ELR (cell line): ENCODE results near the gene ANXA8.

Experiments used
- DNase-seq: peaks from one replicate; pipeline ENCODE4 v3.0.0-alpha.2; 2015; ENCODE audit warnings: low read depth

ANXA8 gene

DNA sequence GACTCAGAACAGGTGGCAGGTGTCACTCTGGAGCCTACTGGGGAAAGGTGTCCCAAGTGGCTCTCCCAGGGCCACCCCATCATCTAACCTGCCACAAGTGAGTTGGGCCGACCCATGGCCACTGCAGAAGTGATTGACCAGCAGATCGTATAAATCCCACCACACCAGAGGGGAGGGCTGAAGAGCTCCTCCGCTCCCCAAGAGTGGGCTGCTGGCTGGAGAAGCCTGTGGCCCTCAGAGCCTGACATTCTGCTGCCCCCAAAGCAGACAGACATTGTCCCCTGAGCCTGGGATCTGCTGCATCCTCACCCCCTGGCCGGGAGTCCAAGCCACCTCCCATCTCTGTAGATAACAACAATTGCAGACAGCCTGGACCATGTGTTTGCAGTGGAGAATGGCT is 36.7 kb downstream of the ANXA8 start:
- DNase-seq: no peak

DNA sequence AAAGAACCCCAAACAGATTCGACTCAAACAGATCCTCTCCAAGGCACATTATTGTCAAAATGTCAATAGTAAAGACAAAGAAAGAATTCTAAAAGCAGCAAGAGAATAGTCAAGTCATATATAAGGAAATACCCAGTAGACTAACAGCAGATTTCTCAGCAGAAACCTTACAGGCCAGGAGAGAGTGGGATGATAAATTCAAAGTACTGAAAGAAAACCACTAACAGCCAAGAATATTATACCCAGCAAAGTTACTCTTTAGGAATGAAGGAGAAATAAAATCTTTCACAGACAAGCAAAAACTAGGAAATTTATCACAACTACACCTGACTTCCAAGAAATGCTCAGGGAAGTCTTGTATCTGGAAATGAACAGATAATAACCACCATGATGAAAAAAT is 38.2 kb downstream of the ANXA8 start:
- no peak for DNase-seq

DNA sequence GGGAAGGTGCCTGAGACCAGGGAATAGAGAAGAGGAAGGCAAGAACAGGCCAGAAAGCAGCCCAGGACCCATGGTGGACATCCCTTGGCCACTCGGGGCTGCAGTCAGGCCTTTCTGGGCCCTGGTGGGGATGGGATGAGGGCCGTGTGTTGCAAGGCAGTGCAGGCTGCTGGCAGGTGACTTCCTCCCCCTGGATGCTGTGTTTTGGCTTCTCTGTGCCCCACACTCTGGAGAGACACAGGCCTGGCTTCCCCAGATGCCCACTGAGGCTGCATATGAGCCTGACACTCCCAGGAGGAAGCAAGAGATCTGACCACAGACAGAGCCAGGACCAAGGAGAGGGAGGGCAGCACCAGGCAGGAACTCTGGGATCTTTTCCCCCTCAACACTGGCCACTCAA is 39.9 kb downstream of the ANXA8 start:
- no peak for DNase-seq

DNA sequence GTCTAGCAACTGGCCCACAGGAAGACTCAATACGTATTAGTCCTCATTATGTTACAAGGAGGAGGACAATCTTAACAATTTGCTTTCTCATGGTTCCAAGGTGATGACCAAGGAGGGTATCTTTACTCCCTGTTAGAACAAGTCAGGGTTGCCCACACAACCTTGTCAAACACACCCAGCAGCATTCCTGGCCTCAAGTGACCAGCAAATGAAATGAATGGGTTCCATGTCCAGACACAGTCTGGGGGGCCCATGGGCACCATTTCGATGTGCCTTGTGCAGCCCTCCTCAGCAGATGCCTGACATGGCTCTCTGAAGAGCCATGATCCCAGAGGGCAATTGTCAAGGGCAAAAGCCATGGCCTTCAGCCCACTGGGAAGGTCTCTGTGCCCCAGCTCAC is 40.8 kb downstream of the ANXA8 start:
- DNase-seq: no peak

DNA sequence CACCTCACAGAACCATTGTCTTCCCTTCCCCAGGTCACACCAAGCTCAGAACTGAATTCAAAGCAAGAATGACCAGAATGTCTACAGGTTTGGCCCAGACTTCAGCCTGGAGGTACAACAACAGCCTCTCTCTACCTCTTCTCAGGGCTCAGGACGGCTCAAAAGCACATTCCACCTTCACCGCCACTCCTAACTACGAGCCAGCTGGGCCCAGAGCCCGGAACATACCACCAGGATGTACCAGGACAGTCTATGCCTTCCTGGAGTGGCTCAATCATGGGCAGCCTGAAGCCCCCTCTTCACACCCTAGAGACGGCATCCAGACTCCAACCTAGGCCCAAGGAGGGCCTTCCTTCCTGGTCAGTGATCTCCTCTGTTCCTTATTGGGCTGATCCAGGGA is 41.6 kb downstream of the ANXA8 start:
- DNase-seq: no peak

DNA sequence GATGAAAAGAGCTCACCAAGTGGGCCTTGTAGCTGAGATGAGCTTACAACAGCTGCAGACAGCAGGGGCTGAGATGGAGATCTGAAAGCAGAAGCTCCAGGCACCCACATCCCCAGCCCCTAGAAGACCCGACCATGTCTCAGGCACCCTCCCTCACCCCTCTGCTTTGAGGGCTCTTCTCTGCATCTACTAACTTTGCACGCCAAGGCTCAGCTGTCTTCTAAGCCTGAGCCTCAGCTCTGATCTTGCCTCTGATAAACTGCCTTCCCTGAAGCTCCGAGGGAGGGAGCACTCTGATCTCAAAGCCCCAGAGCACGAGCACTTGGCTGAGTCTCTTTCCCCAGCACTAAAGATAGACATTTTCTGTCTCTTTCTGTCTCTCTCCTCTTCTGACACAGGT is 42.0 kb downstream of the ANXA8 start:
- no peak for DNase-seq

DNA sequence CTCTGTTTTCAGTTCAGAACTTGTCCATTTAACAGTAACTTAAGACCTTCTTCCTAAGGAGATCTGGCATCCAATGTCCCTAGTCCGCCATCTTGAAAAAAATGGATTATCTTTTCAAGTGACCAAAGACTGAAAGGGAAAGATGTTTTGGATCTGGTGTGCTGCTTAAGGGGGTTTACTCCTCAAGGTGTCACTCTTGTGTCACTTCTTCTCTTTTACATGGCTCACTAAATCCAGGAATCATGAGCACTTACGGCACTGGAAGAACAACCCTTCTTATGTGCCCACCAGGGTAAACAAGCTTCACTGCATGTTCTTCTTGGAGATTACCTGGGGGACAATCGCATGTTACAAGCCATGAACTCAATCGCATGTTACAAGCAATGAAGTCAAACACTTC is 43.7 kb downstream of the ANXA8 start:
- peak; percentile 13 for DNase-seq

DNA sequence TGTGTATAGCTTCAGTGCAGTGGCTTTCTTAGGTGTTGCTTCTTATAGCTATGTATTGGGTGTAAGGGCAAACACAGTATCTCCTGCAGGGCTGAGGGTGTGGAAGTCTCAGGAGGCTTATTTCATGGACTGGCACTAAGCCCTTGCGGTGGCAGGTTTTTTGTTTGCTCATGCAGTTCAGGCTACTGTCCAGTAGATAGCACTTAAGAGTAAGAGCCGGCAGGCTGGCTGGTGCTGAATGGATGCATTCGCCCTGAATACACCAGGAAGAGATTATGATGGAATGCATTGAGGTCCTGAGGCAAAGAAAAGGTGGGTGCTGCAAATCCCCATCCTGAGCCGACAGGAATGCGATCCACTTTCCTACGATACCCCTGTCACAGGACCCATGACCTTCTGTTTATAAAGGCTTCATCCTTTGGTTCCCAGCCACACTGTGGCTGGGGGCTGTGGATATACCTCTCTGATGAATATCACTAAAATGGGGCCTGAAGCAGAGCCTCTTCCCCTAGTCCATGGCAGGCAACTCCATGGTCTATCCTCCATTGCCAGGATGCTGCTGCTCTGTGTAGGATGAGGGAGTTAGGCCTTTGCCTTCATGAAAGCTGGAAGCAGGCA is 44.9 kb downstream of the ANXA8 start:
- DNase-seq: peak; percentile 79

DNA sequence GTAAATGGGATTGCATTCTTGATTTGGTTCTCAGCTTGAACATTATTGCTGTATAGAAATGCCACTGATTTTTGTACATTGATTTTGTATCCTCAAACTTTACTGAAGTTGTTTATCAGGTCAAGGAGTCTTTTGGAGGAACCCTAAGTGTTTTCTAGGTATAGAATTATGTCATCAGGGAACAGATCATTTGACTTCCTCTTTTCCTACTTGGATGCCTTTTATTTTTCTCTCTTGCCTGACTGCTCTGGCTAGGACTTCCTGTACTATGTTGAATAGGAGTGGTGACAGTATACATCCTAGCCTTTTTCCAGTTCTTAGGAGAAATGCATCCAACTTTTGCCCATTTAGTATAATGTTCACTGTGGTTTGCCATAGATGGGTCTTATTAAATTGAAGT is 48.8 kb downstream of the ANXA8 start:
- DNase-seq: no peak

DNA sequence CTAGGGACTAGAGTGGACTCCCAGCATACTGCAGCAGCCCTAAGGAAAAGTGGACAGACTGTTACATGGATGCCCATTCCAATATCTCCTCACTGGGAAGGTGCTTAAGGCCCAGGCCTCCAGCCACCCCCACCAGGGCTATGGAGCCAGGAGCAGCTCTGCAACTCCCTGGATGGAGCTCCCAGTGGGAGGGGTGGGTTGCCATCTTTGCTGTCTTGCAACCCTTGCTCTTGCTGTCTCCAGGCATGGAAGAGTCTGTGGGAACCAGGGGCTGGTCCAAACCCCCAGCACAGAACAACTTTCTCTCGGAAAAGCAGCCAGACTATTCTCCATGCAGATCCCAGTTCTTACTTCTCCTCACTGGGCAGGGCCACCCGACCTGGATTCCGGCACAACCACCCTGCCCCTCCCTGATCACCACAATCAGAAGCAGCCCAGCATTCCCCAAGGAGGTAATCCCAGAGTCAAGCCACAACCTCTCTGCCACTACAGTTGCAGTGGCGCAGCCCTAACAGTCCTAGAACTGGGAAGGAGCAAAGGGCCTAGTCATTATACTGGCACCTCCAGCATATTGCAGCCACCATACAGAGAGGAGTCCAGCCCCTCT is 58.0 kb downstream of the ANXA8 start:
- DNase-seq: no peak

DNA sequence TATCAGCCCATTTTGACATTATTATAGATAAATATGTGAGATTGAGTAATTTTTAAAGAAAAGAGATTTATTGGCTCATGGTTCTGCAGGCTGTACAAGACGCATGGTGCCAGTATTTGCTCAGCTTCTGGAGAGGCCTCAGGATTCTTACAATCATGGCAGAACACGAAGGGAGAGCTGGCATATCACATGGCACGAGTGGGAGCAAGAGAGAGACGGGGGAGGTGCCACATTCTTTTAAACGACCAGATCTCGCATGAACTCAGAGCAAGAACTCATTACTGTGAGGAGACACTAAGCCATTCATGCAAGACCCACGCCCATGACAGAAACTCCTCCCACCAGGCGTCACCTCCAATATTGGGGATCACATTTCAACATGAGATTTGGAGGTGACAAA is 59.7 kb downstream of the ANXA8 start:
- no peak for DNase-seq

DNA sequence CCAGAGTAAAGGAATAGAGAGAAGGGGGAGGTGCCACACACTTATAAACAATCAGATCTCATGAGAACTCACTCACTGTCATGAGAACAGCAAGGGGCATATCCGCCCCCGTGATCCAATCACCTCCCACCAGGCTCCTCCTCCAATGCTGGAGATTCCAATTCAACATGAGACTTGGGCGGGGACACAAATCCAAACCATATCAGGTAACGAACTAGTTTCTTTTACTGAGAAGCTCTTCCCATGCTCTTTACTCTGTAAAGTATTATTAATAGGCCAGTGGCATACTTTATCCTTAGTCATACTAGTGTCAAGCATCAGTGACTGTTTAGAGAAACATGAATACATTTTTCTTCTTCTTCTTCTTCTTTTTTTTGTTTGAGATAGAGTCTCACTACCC is 60.4 kb downstream of the ANXA8 start:
- DNase-seq: peak; percentile 39

DNA sequence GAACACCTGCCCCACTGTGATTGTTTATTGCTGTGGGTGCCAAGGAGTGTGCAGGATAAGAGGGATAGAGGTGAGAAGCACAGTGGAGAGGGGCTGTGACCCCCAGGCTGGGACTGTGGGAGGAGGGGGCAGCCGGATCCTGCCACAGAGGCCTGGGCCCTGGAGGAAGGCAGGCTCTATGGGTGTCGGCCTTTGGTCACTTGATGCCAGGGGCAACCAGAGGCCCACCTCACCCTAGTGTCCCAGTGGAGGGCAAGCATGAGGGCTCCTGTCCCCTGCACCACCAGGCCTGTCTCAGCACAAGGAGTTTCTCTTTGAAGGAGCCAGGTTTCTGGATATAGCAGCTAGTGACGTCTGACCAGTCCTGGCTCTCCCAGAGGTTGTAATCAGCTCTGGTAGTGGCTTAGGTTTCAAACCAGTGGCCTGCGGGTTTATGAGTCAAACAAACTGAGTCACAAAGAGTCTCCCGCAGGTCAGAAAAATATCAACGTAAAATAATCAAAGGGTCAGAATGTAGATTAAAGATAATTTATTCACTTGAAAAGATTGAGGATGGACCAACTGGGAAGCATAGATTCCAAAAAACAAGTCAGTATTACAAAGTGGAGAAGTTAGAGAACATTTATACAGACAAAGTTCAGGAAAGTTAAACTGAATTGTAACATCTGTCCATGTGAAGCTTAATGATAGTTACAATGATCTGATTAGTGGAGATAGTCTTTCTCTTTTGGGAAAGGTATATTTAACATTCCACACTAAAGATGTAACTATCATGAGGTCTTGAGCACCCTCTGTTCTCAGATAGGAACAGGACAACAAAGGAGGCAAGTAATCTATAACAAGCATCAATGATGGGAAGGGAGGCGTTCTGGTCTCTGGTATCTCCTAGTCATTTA is 62.6 kb downstream of the ANXA8 start:
- peak; percentile 95 for DNase-seq

DNA sequence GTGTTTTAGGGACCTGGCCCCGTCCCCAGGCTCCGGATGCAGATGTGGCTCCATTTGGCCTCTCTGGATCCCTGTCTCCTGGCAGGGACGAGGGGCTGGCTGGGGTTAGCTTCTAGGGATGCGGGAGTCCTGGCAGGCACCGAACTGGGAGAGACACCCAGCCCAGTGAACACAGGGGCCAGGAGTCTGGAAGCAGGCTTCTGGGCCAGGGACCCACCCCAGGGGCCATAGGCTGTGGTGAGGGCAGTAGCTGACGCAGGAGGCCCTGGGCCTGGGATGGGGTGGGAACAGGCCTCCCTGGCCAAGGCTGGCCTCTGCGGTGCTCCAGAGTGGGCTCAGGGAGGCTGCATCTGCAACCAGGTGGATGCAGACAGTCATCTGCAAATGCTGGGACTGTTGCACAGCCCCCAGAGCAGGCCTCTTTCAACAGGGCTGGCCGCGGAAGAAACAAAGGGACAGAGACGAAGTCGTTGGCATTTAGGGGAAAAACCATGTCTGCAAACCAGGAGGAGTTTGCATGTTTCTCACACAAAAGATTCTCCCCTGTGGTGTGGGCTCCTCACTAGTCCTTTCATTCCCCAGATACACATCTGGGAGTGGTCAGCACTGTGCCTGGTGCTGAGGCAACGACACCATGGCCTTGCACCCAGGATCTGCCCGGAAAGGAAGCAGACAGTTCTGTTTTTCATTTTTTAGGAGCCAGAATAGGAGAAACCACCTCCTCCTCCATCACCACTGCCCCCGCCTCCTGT is 63.4 kb downstream of the ANXA8 start:
- no peak for DNase-seq

DNA sequence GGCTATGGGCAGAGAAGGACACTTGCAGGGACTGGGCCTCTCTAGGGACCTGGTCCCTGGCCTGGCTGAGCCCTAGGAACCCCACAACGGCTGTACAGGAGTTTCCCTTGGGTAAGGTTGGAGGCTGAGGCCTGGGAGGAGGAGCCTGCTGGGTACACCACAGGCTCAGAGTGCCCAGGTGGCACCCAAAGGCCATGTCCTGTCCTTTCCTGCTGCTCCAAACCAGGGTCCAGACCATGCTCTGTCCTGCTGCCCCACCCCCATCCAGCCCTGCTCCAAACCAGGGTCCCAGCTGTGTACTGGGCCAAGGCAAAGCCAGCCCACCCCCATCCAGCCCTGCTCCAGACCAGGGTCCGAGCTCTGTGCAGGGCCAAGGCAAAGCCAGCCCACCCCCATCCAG is 64.5 kb downstream of the ANXA8 start:
- DNase-seq: no peak

DNA sequence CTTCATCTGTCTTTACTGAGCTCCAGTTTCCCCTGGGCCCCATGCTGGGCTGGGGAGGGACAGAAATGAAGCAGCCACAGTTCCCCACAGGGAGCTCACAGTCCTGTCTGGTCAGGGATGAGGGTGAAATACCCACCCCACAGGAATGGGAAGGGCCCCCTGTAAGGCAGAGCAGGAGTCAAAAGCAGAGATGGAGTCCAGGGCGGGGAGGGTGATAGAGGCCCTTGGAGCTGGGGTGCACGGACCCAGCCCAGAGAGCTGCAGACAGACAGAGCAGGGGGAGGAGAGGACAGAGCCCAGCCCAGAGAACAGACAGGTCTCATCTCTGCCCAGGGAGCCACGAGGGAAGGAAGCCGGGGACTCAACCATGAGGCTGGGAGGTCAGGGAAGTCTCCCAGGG is 64.9 kb downstream of the ANXA8 start:
- DNase-seq: no peak

DNA sequence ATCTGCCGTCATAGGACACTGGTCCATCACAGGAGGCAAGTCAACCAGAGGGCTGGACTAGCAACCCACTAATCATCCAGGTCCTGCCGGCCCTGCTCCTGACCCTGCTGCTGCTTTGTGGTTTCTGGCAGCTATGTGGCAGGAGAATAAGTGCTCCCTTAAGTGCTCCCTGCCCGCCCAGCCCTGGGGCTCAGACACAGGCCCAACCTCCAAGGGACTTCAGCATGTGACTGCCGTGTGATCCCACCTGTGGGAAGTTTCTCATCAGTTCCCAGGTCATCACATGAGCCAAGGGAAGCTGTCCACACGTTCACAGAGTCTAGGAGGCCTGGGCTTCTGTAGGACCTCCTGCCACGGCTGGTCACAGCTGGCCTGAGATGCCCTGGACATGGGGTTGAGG is 65.6 kb downstream of the ANXA8 start:
- no peak for DNase-seq
